Loucy (cell line): ENCODE results near the gene FAM9B.

Experiments
- EZH2phosphoT487 ChIP-seq: fragments of 200-600 bp; IDR thresholded peaks from 2 replicates; pipeline ENCODE4 v1.6.1; 2018; ENCODE audit warnings: antibody characterized with exemption, mild to moderate bottlenecking, moderate library complexity, borderline replicate concordance
- TF ChIP-seq, protein P1 (sequence below): fragments of 200-600 bp; sonication (generic); conservative IDR thresholded peaks from 2 replicates; pipeline ENCODE4 v1.5.1; 2014; ENCODE audit warnings: mild to moderate bottlenecking, antibody characterized with exemption, low read length

DNA sequence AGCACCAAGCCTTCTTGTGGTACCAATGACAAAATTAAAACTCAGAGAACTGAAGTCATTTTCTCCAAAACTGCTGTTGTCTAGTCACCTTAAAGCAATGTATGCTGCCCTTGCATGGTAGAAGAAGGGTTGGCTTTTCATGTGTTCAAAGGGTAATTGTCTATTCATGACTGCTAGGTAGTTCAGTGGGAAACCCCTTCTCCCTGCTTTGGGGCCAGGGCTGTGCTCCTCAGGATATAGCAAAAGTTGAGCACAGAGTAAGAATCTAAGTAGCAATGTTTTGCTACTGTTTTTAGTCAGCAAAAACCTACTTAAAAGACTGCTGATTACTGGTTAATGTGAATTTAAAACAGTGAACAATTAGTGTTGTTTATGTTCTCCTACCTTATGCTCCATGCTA lies 30.8 kb upstream of the FAM9B start:
- TF ChIP-seq, protein P1, sequence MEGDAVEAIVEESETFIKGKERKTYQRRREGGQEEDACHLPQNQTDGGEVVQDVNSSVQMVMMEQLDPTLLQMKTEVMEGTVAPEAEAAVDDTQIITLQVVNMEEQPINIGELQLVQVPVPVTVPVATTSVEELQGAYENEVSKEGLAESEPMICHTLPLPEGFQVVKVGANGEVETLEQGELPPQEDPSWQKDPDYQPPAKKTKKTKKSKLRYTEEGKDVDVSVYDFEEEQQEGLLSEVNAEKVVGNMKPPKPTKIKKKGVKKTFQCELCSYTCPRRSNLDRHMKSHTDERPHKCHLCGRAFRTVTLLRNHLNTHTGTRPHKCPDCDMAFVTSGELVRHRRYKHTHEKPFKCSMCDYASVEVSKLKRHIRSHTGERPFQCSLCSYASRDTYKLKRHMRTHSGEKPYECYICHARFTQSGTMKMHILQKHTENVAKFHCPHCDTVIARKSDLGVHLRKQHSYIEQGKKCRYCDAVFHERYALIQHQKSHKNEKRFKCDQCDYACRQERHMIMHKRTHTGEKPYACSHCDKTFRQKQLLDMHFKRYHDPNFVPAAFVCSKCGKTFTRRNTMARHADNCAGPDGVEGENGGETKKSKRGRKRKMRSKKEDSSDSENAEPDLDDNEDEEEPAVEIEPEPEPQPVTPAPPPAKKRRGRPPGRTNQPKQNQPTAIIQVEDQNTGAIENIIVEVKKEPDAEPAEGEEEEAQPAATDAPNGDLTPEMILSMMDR = no peak
- no peak for TF ChIP-seq EZH2phosphoT487
